ENCODE measurements around the gene ETV6.

Gene ETV6

DNA sequence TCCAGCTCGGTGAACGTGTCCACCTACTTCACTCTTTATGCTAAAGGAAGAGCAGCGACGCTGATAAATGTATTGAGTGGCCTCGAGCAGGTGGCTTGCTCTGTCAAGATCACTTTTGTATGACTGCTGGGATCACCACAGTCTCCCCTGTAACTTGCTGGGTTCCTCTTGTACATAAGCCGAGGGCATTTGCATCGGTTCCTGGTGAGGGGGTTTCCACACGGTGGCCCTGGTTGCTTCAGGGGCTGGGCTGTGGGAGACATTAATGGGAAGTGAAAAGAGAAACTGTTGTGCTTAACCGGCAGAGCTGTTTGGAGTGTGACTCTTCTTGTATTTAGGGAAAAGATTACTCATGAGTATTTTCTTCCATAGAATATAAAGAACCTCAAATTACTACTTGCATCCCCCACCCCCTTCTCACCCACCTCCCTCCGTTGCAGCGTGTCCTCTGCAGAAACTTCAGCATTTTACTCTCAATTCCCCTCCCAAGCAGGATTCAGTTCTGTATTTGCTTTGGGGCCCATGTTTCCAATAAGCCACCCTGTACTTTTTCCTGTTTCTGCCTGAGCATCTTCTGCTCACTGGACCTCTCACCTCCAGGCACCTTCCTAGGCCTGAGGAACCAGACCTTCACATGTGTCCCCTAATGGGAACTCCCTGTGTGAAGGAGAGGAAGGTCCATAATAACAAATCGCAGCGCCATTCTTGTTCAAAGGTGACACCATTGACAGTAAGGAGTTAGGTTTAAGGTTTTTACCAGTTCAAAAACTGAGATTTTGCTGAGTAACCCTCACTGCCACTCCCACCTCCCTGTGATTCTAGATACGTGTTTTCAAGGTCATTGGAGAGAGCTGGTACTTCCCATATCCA is 187.0 kb downstream of the ETV6 start:
- DNase-seq: no peak

DNA sequence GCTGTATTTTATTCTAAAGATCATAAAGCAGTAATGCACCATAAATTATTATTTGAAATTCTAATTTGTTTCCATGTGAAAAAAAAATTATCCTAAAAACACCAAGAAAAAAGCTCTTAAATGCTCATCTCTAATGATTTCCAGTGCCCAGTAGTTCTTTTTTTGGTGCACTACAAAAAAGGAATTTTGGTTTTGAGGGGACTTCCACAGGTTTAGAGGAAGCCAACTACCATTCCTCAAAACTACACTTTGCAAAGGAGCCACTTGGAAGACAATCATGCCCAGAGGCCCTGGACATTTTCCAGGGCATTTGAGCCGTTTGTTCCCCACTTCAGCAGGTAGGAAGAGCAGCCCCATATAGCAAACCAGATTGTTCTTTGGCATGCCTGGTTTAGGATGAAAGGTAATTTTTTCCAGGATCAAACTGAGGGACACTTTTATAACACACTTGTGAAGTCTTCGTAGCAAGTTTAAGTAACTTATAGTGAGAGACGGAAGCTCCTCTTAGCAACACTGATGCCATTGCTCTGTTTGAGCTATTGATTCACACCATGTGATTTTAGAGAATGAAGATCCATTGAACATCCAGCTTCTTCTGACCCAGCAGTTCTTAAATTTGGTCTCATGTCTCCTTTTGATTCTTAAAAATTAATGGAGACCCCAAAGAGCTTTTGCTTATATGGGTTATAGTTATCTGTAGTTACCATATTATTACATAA is 187.9 kb downstream of the ETV6 start:
- no peak for DNase-seq

DNA sequence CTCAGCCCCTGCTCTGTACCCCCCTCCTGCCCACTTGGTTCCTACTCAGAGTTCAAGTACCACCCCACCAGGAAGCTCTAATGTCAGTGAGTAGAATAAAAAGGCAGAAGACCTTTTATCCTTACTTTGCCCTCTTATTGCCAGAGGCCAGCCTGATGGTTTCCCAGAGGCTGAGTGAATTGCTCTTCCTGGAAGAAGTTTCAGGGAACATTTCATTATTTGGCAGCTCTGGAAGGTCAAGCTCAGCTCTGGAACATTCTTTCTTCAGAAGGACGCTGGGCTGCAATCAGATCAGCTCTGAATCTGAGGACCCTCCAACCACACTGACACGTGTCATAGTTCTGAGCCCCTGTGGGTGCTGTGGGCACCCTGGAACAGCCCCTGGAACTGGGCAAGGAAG is 188.9 kb downstream of the ETV6 start:
- no peak for DNase-seq

DNA sequence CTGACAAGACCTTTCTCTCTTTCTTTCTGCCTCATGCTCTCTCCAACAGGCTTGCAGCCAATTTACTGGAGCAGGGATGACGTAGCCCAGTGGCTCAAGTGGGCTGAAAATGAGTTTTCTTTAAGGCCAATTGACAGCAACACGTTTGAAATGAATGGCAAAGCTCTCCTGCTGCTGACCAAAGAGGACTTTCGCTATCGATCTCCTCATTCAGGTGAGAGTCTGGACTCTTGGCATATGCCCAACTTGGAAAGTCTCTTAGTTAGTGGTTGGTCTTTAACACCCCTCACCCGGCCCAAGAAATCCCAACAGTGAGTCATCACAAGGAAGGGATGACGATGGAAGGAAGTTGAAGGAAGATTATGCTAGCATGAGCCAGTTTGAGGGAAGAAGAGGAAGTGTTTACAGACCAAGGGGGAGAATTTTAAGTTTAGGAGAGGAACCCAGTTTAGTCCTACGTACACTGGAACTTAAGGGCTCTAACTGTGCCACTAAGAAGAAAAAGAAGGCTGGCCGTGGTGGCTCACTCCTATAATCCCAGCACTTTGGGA is 189.7 kb downstream of the ETV6 start:
- DNase-seq: no peak

DNA sequence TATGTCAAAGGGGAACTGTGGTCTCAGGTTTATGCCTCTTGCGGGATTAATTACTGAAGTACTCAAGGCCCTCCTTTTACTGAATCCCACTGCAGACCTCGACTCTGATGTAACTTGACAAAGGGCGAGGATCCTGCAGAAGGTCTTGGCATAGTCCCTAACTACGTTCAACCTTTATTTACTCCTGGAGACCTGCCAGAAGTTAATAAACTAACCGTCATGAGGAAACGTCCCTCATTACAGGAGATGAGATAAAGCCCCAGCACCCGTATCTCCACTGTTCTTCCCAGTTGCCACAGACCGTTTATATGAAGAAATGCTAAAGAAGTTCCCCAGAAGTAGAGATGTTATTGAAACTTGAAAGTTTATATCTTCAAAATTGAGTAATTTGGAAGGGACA is 190.9 kb downstream of the ETV6 start:
- DNase-seq: no peak

DNA sequence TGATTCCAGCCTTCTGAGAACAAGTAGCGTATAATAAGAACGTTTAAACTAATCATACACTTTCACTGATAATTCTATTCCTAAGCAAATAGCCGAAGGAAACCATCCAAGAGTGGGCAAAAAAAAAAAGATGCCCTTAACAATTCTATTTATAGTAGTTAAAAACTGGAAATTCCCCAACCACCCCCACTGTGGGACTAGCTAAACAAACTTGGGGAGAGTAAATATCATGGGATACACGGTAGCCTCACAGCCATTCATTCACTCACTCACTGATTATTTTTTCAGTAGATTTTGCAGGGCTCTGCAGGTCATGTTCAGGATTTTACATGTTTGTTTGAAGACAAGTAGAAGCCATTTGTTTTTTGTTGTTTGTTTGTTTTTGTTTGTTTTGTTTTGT is 197.0 kb downstream of the ETV6 start:
- no peak for DNase-seq

DNA sequence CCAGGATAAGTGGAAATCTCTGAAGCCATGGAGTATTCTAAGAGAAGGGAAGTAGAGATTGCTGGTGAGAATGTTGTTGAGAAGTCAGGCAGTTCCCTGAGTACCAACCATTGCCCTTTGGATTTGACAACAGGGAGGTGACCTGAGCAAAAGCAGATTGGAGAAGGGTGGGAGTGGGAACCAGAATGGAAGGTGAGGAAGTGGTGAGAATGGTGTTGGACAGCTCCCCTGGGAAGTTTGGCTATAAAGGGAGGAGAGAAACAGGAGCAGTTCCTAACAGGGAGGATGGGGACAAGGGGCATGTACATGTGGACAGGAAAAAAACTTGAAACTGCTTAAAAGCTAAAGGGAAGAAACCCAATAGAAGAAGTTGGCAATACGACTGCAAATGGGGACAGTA is 198.1 kb downstream of the ETV6 start:
- no peak for DNase-seq

DNA sequence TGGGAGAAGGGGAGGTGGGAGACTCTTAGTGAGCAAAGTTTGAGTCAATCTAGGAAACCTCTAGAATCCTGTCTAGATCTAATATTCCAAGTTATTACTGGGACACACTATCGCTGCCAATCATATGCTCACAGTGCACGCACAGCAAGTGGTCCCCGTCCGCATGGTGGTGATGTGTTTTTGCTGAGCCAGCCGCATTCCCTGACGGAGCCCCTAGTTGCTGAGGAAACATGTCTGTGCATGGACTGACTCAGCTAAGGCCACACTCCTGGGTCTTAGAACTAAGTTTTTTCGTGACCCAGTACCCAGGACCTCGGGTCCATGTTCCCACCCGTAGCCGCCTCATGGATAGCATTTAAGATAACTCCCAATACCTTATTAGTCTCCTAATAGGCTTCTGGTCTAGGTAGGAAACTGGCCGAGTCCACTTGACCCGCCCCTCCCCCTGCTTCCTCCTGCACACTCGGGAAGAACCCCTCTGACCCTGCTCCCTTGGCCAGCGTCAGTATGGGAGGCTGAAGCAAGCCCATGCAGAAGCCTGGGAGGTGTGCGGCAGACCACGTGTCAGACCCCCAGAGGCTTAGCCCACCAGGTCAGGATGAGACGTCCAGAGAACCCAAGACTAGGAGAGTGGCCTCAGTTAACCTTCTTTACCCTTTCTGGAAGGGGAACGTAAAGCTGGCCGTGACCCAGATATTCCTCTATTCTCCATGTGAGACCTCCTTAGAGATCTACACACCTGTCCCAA is 200.5 kb downstream of the ETV6 start:
- no peak for DNase-seq

DNA sequence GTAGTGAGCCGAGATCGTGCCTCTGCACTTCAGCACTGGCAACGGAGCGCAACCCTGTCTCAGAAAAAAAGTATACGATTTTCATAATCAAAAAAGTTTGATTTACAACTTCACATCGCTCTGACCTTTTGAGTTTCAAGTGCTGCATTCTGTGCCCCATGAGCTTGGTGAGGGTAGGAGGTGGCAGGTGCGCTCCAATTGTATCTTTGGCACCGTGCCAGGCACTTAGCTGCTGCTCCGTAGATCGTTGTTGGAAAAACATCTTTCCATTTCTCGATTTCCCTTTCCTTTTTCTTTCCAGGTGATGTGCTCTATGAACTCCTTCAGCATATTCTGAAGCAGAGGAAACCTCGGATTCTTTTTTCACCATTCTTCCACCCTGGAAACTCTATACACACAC is 203.7 kb downstream of the ETV6 start:
- DNase-seq: no peak

DNA sequence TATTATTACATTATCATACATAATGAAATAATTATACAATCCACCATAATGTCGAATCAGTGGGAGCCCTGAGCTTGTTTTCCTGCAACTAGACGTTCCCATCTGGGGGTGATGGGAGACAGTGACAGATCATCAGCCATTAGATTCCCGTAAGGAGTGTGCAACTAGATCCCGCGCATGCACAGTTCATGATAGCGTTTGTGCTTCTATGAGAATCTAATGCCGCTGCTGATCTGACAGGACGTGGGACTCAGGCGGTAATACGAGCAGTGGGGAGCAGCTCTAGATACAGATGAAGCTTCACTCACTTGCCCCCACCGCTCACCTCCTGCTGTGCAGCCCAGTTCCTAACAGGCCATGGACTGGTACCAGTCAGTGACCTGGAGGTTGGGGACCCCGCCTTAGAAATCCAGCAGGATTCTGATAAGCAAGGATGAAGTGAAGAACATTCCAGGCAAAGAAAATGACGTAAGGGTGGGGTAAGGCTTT is 204.6 kb downstream of the ETV6 start:
- no peak for DNase-seq

DNA sequence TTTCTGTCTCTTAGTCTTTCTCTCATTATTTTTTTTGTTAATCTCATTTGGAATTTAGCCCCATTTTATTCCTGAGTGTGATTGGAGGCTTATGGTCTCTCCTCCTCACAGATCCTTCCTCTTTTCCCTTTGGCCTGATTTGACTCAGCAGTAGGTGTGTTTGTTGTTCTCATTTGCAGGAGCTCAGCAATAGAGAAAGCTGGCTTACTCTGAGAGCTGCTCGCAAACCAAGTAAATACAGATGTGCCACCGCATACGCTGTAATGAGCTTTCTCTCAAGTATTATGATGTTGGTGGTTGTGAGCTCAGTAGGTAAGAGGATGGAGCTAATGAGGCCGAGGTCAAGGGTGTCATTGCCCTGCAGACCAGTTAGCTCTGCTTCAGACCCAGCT is 206.5 kb downstream of the ETV6 start:
- DNase-seq: no peak

DNA sequence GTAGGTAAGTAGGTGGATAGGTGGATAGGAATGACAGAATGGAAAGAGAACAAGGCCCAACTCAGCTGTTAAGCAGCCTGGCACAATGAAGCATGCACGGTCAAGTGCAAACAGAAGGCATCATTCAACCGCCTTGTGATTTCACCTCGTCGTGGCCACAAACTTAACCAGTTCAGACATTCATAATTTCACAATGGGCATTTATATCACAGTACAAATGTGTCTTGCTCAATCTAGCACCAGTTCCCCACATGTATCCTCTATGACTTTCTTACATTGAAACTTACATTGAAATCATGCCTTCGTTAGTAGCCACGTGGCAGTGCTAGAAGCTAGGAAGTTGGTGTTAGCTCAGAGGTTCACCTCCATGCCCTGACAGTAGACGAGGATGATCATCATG is 207.5 kb downstream of the ETV6 start:
- no peak for DNase-seq

DNA sequence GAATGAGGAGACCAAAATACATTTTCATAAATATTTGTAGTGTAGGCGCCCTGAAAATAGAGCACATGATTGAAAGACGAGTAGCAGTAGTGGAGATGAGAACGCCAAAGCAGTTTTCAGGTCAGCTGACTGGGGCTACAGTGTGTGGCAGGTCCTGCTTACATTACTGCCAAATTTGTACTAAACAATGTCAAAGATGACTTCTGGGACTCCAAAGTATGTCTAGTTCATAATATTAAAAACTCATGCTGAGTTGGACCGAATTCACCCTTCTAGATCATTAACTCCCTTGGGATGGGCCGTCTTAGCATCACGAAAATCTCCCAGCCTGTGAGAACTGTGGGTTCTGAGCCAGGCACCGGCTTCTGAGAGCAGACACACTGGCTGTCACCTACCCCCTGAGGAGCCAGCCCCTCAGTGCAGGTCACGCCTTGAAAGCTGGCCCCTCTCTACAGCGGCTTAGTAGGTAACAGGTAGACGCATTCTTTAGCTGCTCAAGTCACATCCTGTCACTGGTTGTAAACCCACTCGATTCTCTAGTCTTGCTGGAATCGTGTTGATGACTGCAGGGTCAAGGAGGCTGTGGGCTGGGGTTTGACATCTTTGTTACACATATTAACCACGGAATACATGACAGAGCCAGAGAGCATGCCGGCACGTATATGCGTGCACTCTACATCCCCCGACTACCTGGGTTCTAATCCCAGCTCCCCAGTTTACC is 210.4 kb downstream of the ETV6 start:
- DNase-seq: no peak

DNA sequence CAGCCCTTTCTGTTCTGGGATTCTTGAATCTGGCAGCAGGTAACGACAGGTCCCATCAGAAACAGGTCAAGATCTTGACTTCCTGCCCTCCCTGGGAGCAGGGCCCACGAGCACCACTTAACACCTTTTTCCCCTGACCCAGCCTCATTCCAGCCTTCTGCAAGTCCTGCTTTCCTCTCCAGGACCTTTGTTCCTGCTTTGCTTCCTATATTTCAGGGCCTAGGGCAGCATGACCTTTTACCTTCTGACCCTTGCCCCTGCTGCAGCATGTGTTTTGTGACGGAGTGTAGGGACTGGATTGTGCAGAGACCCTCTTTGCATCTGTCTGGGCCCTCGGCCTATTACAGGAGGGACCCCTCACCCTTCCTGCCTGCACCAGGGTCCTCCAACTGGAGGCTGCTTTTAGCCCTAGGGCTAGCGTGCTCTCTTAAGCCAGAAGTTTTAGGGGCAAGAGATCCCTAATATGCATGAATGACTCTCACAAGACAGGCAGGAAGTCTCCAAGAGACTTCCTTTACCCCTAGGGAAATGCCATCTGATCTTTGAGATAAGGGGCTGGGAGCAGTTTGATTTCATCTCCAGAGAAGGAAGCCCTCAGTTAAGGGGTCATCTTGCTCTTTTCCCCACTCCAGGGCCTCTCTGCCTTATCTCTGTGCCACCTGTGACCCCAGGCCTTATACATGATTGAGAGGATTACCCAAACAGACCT is 211.8 kb downstream of the ETV6 start:
- no peak for DNase-seq

DNA sequence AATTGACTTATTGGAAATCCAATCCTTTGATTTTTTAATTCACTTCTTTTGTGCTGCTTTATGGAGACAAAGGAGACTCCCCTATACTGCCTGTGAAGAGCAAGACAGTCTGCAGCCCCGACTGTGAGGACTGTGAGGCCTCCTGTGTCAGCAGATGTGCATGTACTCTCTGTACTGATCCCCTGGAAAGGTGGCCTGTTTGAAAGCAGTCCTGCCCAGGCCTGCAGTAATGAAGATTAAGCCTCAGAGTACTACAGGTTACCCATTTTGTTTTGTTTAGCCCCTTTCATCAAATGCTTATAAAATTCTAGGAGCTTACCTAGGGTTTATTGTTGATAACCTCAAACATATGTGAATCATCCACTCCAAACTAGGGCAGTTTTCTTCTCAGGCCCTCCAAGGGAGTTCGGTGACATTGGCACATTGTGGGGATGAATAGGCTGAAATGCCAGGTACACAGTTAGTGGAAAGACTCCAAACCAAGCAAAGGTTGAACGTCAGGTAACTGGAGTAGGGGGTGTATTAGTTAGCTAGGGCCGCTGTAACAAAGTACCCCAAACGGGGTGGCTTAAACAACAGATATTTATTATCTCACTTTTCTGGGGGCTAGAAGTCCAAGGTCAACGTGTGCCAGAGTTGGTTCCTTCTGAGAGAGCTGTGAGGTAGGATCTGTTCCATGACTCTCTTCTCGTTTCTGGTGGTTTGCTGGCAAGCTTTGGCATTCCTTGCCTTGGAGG is 212.6 kb downstream of the ETV6 start:
- DNase-seq: no peak

DNA sequence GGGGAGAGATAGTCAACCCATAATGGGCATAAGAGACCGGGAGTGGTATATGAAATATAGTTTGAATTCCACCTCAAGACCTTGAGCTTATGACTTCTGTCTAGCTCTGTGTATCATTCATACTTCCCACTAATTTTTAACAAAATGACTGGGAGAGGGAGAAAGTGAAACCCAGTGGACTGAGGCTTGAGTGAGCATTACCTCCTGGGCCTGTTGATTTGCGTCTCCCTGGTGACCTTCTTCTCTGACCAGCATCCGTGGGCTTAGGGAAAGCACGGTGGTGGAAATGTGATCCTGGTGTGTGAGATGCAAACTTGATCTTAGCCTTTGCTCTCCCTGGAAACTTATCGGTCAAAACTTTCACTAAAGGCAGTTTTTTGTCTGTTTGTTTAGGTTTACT is 213.3 kb downstream of the ETV6 start:
- DNase-seq: no peak

DNA sequence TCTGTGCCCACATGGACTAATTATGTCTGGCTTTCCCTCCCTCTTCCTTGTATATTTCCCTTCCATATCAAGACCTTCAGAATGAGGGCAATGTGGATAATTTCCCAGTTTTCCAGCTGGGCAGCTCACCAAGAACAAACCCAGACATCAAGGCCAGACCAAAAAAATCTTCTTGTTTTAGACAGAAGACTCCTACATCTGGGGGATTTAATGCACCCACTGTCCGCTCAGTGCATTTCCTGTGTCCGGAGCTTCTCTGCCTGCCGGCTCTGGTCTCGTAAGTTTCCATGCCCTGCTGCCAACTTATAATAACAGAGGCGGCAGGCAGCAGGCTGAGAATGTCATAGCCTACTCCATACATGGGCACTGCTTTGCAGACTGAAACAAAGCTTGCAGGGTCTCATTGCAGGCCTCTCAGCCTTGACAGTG is 214.0 kb downstream of the ETV6 start:
- no peak for DNase-seq

DNA sequence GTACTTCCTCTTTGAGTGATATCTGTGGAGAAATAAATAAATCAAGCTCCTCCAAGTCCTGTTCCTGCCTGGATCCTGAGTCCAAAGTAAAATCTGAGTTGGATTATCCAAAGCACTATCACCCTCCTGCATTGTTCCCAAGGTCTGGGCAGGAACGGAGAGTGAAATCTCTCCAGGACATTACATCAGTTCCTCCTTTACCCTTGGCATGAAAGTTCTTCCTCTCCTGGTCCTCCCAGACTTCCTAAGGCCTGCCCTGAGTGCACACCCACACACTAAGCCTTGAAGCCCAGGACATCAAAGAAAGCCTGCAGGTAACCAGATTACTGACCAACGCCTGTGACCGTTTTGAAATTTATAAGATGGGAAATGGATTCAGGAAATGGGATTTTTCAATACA is 214.5 kb downstream of the ETV6 start:
- DNase-seq: no peak

DNA sequence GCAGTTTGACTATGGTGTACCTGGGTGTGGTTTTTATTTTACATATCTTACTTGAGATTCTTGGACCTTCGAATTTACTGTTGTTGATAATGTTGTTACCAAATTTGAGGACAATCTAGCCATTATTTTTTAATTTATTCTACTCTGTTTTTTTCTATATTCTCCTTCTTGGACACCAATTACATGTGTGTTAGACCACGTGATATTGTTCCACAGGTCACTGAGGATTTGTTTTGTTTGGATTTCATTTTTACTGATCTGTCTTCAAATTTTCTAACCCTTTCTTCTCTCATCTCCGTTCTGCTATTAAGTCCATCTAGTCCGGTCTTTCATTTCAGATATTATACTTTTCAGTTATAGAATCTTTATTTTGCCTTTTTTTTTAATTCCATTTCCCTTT is 216.3 kb downstream of the ETV6 start:
- DNase-seq: no peak

DNA sequence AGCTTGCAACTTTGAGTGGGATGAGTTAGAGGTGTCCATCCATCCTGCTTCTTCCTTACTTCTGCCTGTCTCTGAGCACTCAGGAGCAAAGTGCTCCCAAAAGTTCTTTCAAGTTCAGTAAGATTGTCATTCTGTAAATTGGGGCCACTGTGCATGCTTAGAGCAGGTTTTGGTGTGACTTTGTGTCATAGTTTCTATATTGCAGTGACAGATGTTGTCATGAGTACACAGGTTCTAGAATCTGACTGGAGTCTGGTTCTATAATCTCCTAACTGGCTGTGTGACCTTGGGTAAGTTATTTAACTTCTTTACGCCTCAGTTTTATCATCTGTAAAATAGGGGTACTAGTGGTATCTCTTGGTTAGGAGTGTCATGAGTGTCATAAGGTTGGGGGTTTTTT is 218.6 kb downstream of the ETV6 start:
- no peak for DNase-seq

DNA sequence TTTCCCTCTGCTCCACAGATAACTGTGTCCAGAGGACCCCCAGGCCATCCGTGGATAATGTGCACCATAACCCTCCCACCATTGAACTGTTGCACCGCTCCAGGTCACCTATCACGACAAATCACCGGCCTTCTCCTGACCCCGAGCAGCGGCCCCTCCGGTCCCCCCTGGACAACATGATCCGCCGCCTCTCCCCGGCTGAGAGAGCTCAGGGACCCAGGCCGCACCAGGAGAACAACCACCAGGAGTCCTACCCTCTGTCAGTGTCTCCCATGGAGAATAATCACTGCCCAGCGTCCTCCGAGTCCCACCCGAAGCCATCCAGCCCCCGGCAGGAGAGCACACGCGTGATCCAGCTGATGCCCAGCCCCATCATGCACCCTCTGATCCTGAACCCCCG is 219.9 kb downstream of the ETV6 start:
- no peak for DNase-seq
